Tibial nerve (tissue), 4 donors: ENCODE data around the gene GSE1. TPM values are rescaled to one million over a fixed set of nuclear protein-coding genes. Genes with fewer than 3 reads are reported as not detected.

Experiments
- DNase-seq, 2 donors: peaks; one replicate each; pipeline ENCODE4 v3.0.0-alpha.2; 2019; ENCODE audit warnings: low spot score in 2 of 2
- H3K27ac ChIP-seq, 4 donors: fragments of 200-600 bp; sonication (generic) in 3 of 4; one replicate each; pipeline ENCODE4 v1.5.1; 2017 to 2019; ENCODE audit warnings: mild to moderate bottlenecking in 1 of 4
- H3K27me3 ChIP-seq, 2 donors: fragments of 200-600 bp; sonication (generic) in 1 of 2; one replicate each; pipeline versions ENCODE4 v1.5.1 to v1.6.0; 2017 to 2019
- H3K36me3 ChIP-seq, 3 donors: fragments of 200-600 bp; sonication (generic); one replicate each; pipeline ENCODE4 v1.5.1; 2018 to 2019
- H3K4me1 ChIP-seq, 4 donors: fragments of 200-600 bp; sonication (generic) in 3 of 4; one replicate each; pipeline ENCODE4 v1.5.1; 2017 to 2019
- H3K4me3 ChIP-seq, 4 donors: fragments of 200-600 bp; sonication (generic) in 3 of 4; one replicate each; pipeline ENCODE4 v1.5.1; 2017 to 2019; ENCODE audit warnings: mild to moderate bottlenecking in 1 of 4, moderate library complexity in 1 of 4
- H3K9me3 ChIP-seq, 4 donors: fragments of 200-600 bp; sonication (generic) in 3 of 4; one replicate each; pipeline ENCODE4 v1.5.1; 2017 to 2019
- EP300 ChIP-seq, 2 donors: sonication (generic); formaldehyde crosslinking; IDR thresholded peaks; one replicate each; pipeline ENCODE4 v1.6.1; 2017; ENCODE audit warnings: antibody characterized with exemption in 2 of 2, mild to moderate bottlenecking in 1 of 2
- POLR2A ChIP-seq, 2 donors: fragments of 450-650 bp; IDR thresholded peaks; one replicate each; pipeline ENCODE4 v1.6.1; 2017; ENCODE audit warnings: antibody characterized with exemption in 2 of 2, mild to moderate bottlenecking in 2 of 2, moderate library complexity in 2 of 2
- WGBS, 2 donors: methylation state at CpG; one replicate each; pipeline ENCODE4 v1.1.5; 2018; 5-methylcytosine and 5-hydroxymethylcytosine counted together
- total RNA-seq, 4 donors: library from RNA; depleted of rRNA; stranded (reverse); fragments of >200 nt; gene quantifications; one replicate each; pipeline ENCODE4 v1.1.0, GENCODE V29; 2016
- TF ChIP-seq, protein P1 (sequence below), 5 experiments: fragments of 200-600 bp in 3 of 5; fragments of 450-650 bp in 2 of 5; sonication (generic) in 3 of 5; IDR thresholded peaks; one replicate each; pipeline ENCODE4 v1.5.1; 2016 to 2019; ENCODE audit warnings: antibody characterized with exemption in 5 of 5, mild to moderate bottlenecking in 3 of 5, moderate library complexity in 2 of 5

GSE1 gene
- total RNA-seq, 4 donors from 2014 or later: 65.1 to 147 (median 83.5) TPM

- 80 to 86% methylated on average over 15 of the region's 15 CpGs for WGBS, 2 donors
These were observed 12.4 kb upstream of the GSE1 start for GRCh38 chr16:85600530-85601271.

GRCh38 chr16:85601272-85601639, 11.9 kb upstream of the GSE1 start:
- no peaks in the 10 kb centered on the region for H3K27me3 ChIP-seq
- no peak for TF ChIP-seq EP300 (IDR thresholded peaks at IDR 0.05)
- no peak for TF ChIP-seq POLR2A (IDR thresholded peaks at IDR 0.05)
- TF ChIP-seq, protein P1, sequence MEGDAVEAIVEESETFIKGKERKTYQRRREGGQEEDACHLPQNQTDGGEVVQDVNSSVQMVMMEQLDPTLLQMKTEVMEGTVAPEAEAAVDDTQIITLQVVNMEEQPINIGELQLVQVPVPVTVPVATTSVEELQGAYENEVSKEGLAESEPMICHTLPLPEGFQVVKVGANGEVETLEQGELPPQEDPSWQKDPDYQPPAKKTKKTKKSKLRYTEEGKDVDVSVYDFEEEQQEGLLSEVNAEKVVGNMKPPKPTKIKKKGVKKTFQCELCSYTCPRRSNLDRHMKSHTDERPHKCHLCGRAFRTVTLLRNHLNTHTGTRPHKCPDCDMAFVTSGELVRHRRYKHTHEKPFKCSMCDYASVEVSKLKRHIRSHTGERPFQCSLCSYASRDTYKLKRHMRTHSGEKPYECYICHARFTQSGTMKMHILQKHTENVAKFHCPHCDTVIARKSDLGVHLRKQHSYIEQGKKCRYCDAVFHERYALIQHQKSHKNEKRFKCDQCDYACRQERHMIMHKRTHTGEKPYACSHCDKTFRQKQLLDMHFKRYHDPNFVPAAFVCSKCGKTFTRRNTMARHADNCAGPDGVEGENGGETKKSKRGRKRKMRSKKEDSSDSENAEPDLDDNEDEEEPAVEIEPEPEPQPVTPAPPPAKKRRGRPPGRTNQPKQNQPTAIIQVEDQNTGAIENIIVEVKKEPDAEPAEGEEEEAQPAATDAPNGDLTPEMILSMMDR (IDR thresholded peaks at IDR 0.05): no peak
- H3K4me1 ChIP-seq: peaks cover 0 to 27% (median 0%) of the 10 kb centered on the region in 4 donors
- H3K27ac ChIP-seq: peak overlapping the region in 1 of 4 donors; percentile 7
- H3K36me3 ChIP-seq: peaks cover 0 to 5% (median 0%) of the 10 kb centered on the region in 3 donors
- no peaks in the 10 kb centered on the region for H3K9me3 ChIP-seq
- 81 to 86% methylated on average over 10 of the region's 10 CpGs for WGBS, 2 donors
- no peak for DNase-seq
- H3K4me3 ChIP-seq: no peak overlapping the region

More at GRCh38 chr16:85600530-85601271, 12.4 kb upstream of the GSE1 start:
- no peak for DNase-seq
- Histone ChIP-seq H3K36me3 (peaks cover 0 to 5% (median 0%) of the 10 kb centered on the region in 3 donors), H3K9me3 (no peaks in the 10 kb centered on the region), H3K27me3 (no peaks in the 10 kb centered on the region), H3K27ac (peak overlapping the region in 1 of 4 donors; percentile 7), H3K4me1 (peaks cover 0 to 27% (median 0%) of the 10 kb centered on the region in 4 donors), H3K4me3 (no peak overlapping the region)
- TF ChIP-seq, protein P1 (IDR thresholded peaks at IDR 0.05): no peak
- TF ChIP-seq EP300 (IDR thresholded peaks at IDR 0.05): no peak
- TF ChIP-seq POLR2A (IDR thresholded peaks at IDR 0.05): no peak

GRCh38 chr16:85601730-85602401, 11.3 kb upstream of the GSE1 start:
- Histone ChIP-seq H3K4me3 (no peak overlapping the region), H3K27ac (no peak overlapping the region), H3K9me3 (no peaks in the 10 kb centered on the region), H3K36me3 (peaks cover 0 to 5% (median 0%) of the 10 kb centered on the region in 3 donors), H3K27me3 (no peaks in the 10 kb centered on the region), H3K4me1 (peaks cover 0 to 28% (median 1%) of the 10 kb centered on the region in 4 donors)
- 71% methylated on average over 30 of the region's 30 CpGs for WGBS, 2 donors
- DNase-seq: no peak
- no peak for TF ChIP-seq POLR2A (IDR thresholded peaks at IDR 0.05)
- TF ChIP-seq, protein P1 (IDR thresholded peaks at IDR 0.05): no peak
- no peak for TF ChIP-seq EP300 (IDR thresholded peaks at IDR 0.05)

DNA sequence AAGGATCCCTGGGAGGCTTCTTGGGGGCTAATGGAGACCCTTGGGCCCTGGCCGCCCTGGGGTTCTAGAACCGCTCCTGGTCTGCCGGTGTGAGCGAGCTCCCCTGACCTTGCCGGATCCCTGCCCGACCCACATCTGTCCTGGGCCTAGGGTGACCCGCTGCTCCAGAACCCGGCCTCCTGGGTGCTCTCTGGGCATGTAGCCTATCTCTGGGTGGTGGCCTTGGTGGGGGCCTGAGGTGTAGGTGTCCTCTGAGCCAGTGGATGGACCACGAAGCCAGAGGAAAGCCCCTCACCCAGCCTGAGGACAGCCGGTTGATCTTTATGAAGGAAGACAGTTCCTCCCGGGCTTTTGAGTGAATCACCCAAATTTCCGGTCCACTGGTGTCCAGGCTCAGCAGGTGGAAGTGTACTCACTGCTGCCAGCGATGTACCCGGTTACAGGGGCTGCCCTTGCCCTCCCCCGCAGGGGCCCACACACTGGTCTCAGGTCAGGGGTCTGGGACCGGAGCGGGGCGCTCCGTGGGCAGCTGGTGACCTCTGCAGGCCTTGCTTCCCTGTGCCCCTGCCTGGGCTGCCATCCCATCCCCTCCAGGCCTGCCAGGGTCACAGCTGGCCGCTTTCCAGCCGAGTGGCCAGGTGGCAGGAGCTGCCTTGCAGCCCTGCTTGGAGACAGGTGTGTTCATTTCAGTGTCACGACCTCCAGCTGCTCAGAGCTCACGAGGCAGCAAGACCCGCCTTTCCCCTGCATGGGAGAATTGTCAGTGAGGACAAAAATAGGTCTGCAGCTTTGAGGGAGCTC, 10.5 kb upstream of the GSE1 start:
- H3K9me3 ChIP-seq: no peaks in the 10 kb centered on the region
- H3K4me1 ChIP-seq: peaks cover 0 to 36% (median 8%) of the 10 kb centered on the region in 4 donors
- peaks cover 0 to 5% (median 0%) of the 10 kb centered on the region in 3 donors for H3K36me3 ChIP-seq
- H3K27ac ChIP-seq: no peak overlapping the region
- H3K4me3 ChIP-seq: no peak overlapping the region
- DNase-seq: no peak
- WGBS, 2 donors: 85 to 87% methylated on average over 16 to 17 of the region's 24 CpGs
- TF ChIP-seq, protein P1 (IDR thresholded peaks at IDR 0.05): no peak
- TF ChIP-seq POLR2A (IDR thresholded peaks at IDR 0.05) (no peak), EP300 (IDR thresholded peaks at IDR 0.05) (no peak)
- H3K27me3 ChIP-seq: no peaks in the 10 kb centered on the region
